HG03097 (cell line): ENCODE measurements around the gene UBALD2.
"Not testable (repeated sequence)": the region's sequence is repeated elsewhere in the genome, so short reads cannot be mapped to it uniquely, and the experiment has no call there.

Experiments used
- ATAC-seq: cut with Tn5 transposase; IDR thresholded peaks from one replicate; pipeline ENCODE4 v1.9.1; 2021; ENCODE audit not compliant: unreplicated experiment, low FRiP score

Gene UBALD2

DNA sequence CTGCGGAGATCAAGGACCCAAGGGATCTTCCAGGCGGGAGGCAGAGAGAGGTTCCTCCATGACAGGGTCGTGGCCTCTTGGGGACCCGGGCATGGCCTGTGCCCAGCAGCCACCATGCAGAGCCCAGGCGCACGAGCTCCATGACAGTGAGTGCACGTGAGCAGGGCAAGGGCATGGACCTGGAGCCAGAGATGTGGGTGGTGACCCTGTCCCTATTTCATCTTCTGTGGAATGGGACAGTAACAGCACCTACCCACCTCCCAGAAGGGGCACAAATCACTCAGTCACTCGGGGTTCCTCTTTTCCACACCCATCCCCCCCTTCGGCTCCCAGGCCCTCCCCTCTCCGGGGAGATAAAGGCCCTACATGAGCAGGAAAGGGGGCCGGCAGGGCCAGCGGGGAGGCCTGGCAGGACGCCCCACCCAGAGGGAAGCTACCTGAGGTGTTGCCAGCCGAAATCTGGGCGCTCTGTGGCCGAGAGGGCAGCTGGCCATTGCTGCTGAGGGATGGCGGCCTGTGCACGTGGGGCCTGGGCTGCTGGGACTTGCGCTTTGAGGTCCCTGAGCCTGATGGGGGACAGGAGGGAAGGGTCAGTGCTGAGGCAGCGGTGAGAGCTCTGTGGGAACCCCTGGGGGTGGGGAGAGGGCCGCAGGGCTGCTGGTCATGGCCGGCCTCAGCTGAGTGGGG lies 10.4 kb downstream of the UBALD2 start:
- ATAC-seq, result no peak

DNA sequence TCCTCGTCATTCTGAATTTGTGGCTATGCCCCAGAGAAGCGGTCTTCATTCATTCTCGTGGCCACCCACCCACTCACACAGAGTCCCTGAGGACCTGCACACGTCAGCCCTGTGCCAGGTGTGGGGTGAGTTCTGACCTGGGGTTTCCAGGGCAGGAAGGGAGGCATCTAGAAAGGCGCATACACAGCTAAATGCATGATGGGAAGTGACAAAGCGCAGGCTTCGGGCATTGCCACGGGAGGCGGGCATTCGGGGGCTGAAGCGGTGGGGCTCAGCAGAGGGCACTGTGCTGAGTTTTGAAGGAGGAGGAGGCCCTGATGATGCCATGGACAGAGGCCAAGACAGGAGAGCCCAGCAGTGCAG lies 10.9 kb downstream of the UBALD2 start:
- no peak for ATAC-seq

DNA sequence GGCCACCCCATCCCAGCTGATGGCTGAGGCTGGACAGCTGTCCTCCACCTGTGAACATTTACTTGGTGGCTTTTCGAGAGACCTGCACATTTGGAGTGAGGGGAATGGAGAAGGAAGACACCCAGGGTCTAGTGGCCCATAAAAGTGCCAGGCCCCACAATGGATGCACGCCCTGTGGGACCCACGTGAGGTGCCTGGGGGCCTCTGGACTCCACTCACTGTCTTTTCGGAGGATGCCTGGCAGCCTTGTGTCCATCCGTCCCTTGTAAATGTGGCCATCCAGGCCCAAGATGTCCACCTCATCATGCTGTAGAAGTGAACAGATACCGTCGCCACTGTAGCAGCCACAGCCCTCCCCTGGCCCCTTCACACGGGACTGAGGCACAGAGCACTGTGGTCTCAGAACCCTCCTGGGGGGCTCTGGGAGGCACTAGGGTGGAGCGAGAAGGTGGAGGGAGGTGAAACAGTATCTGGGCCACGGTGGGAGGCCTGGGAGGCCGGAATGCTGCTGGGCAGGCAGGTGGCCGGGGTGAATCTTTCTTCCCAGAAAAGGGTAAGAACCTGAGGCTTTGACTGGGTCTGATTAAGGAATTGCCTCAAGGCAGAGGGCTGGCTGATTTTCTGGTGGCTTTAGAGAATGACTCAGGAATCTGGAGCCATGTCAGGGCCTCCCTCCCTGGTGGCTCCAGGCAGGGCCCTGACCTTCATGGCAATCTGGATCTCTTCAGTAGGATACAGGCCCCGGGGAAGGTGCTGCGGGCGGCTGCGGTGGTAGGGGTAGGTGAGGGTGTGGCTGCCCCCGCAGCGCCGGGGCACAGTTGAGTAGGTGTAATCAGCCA lies 11.5 kb downstream of the UBALD2 start:
- no peak for ATAC-seq

DNA sequence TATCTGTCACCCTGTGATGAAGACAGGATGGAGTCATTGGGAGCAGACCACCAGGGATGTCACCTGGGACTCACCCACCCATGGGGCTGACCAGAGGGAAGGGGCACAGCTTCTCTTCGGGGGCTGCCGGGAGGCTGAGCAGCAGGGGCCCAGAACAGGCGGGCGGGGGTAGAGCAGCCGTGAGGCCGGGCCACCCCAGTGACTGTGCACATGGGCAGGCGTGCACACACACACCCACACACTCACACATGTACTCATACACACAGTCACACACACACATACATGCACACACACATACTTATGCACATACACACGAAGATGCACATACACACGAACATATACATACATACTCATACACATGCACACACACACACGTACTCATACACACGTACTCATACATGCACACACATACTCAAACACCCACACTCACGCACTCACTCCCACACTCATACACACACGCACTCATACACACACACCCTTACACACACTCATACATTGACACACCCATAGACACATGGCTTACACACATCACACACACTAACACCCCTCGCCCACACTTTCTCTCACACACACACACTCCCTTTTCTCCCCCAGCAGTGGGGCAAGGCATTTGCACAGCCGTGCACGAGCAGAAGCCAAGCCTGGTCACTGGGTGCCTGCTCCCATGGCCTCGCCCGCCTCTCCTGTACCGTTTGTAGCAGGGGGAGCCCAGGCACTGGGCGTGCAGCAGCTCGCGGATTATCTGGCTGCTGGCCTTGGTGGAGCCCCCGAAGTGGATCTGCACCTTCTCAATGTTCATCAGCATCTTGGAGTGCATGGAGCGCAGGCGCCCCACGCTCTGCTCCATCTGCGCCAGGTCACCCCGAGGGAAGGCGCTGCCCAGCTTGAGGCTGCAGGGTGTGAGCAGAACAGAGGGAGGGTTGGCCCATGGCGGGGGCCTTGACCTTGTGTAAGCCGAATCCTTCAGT lies 12.4 kb downstream of the UBALD2 start:
- no peak for ATAC-seq

DNA sequence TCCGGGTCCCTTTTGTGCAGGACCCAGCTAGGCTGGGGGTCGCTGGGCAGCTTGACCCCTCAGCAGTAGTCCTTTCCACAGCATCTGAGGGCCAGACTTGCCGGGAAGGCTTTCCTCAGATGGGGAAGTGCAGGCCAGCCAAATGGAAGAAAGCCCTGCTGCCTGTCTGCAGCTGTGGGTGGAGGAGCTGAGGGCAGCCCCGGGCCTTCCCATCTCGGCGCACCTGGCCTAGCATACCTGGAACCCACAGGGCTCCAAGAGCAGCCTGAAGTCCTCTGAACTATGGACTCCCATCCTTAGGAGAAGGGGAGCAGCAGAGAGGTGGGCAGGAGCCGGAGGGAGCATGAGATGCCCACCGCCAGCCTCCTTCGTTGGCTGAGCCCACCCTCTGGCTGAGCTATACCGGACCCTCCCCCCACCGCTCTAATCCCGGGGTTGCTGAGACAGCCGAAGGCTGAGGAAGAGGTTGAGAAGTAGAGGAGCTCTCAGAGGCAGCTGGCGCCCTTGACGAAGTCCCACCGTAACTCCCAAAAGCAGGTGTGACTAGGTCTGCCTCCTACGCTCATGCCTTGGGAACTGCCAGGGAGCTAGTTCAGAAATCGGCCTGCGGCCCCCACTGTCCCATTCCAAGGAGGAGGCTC lies 13.2 kb downstream of the UBALD2 start:
- no peak for ATAC-seq

DNA sequence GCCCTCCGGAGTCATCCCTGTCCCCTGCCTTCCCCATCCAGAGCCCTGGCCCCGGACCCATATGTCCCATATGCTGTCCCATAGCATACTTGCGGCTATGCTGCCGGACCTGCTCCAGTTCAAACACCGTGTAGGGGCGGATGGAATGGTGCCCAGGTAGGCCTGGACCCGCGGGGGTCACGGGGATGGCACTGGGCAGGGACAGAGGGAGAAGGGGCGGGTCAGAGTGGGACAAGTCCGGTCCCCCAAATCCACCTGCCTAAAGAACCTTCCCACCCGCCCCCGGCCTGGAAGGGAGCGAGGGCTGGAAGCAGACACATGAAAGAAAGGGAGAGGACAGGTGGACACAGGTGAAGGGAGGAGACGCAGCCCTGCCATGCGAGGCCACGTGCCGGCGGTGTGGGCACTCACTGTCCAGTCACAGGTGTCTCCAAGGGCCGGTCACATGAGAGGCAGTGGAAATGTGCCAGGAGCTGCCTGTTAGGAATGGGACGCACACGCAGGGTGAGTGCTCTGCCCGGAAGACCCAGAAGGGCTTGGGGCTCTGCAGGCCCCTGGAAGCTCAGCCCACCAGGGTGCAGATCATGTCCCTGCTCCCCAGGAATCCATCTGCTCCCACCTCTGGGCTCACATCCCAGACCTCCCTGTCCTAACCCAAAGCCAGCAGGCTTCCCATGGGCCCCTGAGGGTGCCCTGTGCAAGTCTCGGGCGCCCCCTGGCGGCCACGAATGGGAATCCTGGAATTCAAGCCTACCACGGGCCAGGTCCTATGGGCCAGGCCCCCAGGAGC lies 14.0 kb downstream of the UBALD2 start:
- peak; percentile 44 for ATAC-seq

DNA sequence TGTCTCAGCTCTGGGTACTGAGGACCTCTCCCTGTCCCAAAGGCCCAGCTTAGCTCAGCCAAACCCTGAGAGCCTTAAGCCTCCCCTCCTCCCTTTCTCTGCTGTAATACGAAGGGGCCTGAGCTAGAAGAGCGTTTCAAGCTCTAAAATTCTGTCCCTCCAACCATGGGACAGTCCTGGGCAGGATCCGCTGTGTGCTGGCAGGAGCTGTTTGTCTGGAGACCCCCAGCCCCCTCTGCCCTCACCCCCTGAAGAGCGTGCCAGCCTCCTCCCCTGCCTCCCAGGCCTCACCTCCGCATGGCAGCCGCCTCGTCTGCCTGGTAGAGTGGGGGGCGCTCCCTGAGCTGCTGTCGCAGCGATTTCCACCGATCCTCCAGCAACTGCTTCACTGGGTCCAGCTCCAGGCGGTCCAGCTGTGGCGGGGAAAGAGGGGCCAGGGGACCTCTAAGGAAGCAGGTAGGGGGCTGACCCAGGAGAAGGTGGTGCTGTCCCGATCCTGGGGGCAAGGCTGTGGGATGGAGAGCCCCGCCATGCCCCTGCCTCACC lies 14.7 kb downstream of the UBALD2 start:
- no peak for ATAC-seq

DNA sequence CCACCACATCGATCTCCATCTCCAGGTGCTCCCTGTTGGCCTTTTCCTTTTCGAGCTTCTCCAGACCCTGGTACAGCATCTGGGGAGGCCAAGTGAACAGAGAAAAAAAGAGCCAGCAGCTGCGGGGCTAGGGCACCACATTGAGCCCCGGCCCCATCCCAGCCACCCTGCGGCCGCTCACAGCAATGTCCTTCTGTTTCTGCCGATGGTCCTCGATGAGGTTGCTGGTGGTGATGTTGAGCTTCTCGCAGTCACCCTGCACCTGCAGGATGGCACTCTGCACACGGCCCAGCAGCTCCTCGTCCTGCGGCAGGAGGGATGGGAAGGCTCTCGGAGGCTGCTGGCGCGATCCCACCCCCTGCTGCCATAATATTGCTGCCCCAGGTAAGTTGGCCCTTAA lies 15.5 kb downstream of the UBALD2 start:
- no peak for ATAC-seq

DNA sequence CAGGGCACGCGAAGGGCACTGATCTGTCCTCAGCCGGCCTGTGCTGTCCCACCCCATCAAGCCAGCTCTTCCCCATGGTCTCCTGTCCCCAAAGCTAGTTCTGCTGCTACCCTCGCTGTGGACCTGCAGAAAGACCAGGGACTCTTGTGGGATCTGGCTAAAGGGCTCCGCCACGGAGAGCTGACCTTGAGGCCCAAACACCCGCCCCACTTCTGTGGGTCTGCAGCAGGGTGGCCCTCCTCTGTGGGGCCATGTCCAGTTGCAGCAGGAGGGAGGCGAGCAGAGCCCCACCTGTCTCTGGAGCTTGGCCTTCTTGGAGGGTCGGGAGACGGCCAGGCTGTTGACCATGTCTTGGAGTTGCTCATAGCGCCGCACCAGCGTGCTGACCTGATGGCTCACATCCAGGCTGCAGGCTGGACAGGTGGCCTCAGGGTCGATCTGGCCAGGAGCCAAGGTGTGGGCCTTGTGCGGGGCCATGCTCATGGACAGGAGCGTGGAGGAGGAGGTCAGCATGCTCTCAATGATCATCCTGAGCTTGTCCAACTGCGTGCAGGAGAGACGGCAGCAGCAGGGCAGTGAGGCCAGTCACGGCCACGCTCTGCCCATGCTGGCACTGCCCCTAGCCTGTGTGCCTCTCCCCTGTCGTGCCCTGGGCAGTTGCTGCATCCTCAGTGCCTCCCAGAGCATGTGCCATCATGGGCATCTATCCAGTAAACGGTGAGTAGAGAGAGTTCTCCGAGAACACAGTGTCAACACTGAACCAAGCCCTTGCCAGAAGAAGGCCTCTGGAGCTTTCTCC lies 16.6 kb downstream of the UBALD2 start:
- no peak for ATAC-seq

DNA sequence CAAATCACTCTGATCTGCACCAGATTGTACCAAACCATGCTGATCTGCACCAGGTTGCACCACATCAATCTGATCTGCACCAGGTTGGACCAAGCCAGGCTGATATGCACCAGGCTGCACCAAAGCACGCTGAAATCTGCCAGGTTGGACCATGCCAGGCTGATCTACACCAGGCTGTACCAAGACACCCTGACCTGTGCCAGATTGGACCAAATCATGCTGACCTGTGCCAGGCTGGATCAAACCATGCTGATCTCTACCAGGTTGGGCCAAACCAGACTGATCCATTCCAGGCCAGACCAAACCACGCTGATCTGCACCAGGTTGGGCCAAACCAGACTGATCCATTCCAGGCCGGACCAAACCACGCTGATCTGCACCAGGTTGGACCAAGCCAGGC lies 27.4 kb downstream of the UBALD2 start:
- ATAC-seq, result no peak

DNA sequence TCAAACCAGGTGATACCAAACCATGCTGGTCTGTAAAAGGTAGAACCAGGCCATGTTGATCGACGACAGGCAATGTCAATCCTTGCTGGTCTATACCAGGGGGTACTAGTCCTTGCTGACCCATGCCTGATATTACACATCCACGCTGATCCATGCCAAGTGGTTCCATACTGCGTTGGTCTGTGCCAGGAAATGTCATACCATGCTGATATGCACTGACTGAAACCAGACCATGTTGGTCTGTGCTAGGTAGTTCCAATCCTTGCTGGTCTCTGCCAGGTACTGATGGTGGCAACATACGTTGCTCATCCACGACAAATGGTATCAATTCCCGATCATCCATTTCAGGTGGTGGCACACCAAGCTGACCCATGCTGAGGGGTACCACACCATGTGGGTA lies 28.0 kb downstream of the UBALD2 start:
- no peak for ATAC-seq

DNA sequence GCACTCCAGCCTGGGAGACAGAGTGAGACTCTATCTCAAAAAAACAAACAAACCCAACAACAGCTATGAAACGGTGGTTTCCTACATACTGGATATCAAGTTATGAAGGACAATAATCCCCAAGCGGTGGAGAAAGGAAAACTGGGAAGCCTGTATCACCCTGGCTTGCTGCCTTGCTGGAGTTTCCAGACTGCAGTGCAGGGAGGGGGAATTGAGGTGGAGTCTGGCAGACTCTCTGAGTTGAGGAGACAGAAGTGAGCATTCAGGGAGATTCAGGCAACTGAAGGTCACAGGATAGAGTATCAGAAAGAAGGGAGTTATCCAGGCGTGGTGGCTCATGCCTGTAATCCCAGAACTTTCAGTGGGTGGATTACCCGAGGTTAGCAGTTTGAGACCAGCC lies 31.0 kb downstream of the UBALD2 start:
- ATAC-seq, result no peak

DNA sequence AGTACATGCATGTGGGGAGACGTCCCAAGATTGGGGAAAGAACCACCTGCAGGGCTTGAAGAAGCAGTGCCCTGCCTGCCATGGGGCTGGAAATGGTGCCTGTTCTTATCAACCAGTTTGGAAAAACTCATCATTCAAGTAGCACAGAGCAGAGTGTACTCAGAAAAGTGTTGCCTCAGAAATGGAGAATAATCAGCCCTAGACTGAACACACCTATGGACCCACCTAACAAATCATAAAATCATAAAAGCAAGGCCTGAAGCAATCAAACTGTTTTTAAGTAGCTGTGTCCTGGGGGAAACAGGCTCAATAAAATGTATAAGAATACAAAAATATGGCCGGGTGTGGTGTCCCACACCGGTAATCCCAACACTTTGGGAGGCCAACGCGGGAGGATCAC lies 31.7 kb downstream of the UBALD2 start:
- no peak for ATAC-seq

DNA sequence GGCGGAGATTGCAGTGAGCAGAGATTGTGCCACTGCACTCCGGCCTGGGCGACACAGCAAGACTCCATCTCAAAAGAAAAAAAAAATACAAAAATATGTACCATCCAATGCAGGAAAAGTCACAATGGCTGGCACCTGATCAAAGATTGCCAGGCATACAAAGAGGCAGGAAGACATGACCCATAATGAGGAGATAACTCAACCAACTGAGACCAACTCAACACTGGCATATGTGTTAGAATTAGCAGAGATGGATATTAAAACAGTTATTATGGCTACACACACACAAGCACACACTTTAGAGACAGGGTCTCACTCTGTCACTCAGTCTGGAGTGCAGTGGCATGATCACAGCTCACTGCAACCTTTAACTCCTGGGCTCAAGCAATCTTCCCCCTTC lies 32.3 kb downstream of the UBALD2 start:
- no peak for ATAC-seq

DNA sequence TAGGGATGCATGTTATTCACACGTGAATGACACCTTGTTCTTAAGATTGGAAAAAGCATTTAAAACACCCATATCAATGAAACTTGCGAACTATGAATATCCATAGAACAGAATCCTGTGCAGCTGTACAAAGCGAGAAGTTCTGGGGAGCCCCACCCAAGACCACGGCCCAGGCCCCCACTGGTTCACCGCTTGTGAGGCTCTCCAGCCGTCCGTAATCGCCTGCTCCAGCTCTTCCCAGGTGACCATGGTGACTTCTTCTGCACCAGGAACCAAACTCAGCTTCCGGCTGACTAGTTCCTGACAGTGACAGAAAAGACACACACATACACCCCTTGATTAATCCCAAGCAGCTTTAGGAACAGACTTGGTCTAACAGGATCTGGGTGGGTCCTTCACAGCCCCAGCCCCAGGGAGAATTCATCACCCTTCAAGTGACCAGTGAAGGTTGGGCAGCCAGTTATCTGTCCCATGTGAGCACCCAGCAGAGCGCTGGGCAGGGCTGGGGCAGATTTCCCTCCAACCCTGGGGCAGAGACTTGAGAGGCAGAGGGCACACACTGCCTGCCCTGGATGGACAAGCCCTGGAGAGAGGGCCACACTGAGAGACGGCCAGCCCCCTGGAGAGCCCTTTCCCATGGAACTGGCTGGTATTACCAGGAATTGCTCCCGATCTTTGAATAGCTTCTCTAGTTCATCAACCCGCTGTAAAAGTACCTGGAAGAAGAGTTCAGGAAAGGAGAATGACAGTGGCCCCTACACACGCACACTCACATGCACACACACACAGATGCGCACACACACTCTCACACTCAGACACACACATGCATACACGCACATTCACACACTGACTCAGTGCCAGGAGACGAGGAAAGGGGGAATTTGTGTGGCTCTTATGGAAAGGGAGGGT lies 39.3 kb downstream of the UBALD2 start:
- ATAC-seq, result no peak

DNA sequence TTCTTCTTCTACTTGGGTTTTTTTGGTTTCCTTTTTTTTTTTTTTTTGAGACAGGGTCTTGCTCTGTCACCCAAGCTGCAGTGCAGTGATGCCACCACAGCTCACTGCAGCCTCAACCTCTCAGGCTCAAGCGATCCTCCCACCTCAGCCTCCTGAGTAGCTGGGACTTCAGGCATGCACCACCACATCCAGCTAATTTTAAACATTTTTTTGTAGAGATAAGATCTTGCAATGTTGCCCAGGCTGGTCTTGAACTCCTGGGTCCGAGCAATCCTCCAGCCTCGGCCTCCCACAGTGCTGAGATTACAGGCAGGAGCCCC lies 39.9 kb downstream of the UBALD2 start:
- ATAC-seq, result not testable (repeated sequence)

DNA sequence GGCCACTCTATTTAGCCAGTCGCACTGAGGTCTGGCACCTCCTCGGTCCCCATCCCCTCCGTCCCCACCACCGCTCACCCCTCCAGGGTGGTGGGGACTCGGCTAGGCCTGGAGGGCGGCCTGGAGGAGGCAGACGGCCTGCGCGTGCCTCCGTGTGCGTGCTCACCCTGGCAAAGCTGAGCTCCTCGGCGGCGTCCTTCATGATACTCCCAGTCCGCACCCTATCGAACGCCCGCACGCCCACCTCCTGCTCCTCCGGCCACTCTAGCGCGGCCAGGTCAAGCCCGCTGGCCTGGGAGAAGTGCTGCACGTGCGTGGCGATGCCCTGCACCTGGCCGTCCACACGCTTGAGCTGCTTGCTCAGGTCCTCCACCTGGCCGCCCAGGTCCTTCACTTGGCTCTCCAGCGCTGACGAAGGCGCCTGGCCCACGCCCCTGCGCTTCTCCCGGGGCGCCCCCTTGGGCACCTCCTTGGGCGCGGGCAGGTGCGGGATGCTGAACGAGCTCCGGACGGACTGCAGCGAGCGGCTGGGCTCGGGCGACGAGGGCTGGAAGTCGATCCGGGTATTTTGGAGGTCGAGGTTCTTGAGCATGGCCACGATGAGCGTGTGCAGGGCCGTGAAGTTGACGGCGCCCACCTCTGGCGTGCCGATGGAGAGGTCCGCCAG lies 42.3 kb downstream of the UBALD2 start:
- ATAC-seq, result no peak
